ENCODE results near the gene TASP1. TPM values are rescaled to one million over a fixed set of nuclear protein-coding genes. Genes with fewer than 3 reads are reported as not detected.

The TASP1 gene
- total RNA-seq, 4 donors from 2014 or later = 6.6 to 21.5 (median 9.8) TPM

GRCh38 chr20:13671916-13672378 lies 33.2 kb upstream of the TASP1 start:
- Histone ChIP-seq H3K9me3 (no peaks in the 10 kb centered on the region), H3K27ac (no peak overlapping the region), H3K27me3 (no peaks in the 10 kb centered on the region), H3K4me1 (no peaks in the 10 kb centered on the region), H3K36me3 (no peaks in the 10 kb centered on the region), H3K4me3 (no peak overlapping the region)
- no peak for DNase-seq
- no peak for TF ChIP-seq CTCF (IDR thresholded peaks at IDR 0.05)

GRCh38 chr20:13671512-13671911 lies 32.8 kb upstream of the TASP1 start:
- no peaks in the 10 kb centered on the region for H3K4me1 ChIP-seq
- no peak overlapping the region for H3K27ac ChIP-seq
- H3K27me3 ChIP-seq = no peaks in the 10 kb centered on the region
- TF ChIP-seq POLR2A (IDR thresholded peaks at IDR 0.05) = no peak
- no peak for TF ChIP-seq CTCF (IDR thresholded peaks at IDR 0.05)
- no peaks in the 10 kb centered on the region for H3K9me3 ChIP-seq
- H3K4me3 ChIP-seq = no peak overlapping the region
- no peaks in the 10 kb centered on the region for H3K36me3 ChIP-seq
- no peak for DNase-seq

- Histone ChIP-seq H3K9me3 (no peaks in the 10 kb centered on the region), H3K4me3 (no peak overlapping the region), H3K36me3 (no peaks in the 10 kb centered on the region), H3K27ac (no peak overlapping the region), H3K4me1 (no peaks in the 10 kb centered on the region), H3K27me3 (no peaks in the 10 kb centered on the region)
- no peak for TF ChIP-seq POLR2A (IDR thresholded peaks at IDR 0.05)
- no peak for TF ChIP-seq CTCF (IDR thresholded peaks at IDR 0.05)
- DNase-seq = no peak
These were observed 31.4 kb upstream of the TASP1 start for GRCh38 chr20:13670160-13670559.

- H3K4me3 ChIP-seq = no peak overlapping the region
- no peaks in the 10 kb centered on the region for H3K36me3 ChIP-seq
- H3K9me3 ChIP-seq = no peaks in the 10 kb centered on the region
- TF ChIP-seq CTCF (IDR thresholded peaks at IDR 0.05) = no peak
- no peak for TF ChIP-seq POLR2A (IDR thresholded peaks at IDR 0.05)
- H3K27ac ChIP-seq = no peak overlapping the region
- DNase-seq = no peak
- H3K4me1 ChIP-seq = no peaks in the 10 kb centered on the region
- no peaks in the 10 kb centered on the region for H3K27me3 ChIP-seq
These were observed 27.1 kb upstream of the TASP1 start for GRCh38 chr20:13665709-13666395.

GRCh38 chr20:13661070-13661685 lies 22.4 kb upstream of the TASP1 start:
- no peaks in the 10 kb centered on the region for H3K4me1 ChIP-seq
- H3K9me3 ChIP-seq = no peaks in the 10 kb centered on the region
- no peak overlapping the region for H3K4me3 ChIP-seq
- H3K27ac ChIP-seq = no peak overlapping the region
- DNase-seq = no peak
- H3K36me3 ChIP-seq = no peaks in the 10 kb centered on the region
- no peaks in the 10 kb centered on the region for H3K27me3 ChIP-seq
- TF ChIP-seq CTCF (IDR thresholded peaks at IDR 0.05) = no peak
- TF ChIP-seq POLR2A (IDR thresholded peaks at IDR 0.05) = no peak

Data from Peyer's patch (tissue), 4 donors.